HG03575 (cell line): ENCODE data around the gene PLXDC2.

Source experiments
- ATAC-seq: cut with Tn5 transposase; IDR thresholded peaks from one replicate; pipeline ENCODE4 v1.9.1; 2021; ENCODE audit not compliant: unreplicated experiment, insufficient number of reproducible peaks, low FRiP score; ENCODE audit errors: extremely low read depth

PLXDC2 gene

GRCh38 chr10:19845503-19846368, 29.5 kb downstream of the PLXDC2 start:
- ATAC-seq: no peak

GRCh38 chr10:19847321-19847720, 31.1 kb downstream of the PLXDC2 start:
- no peak for ATAC-seq

- ATAC-seq: no peak
These were observed 32.2 kb downstream of the PLXDC2 start for GRCh38 chr10:19848226-19848985.

- ATAC-seq: no peak
These were observed 37.6 kb downstream of the PLXDC2 start for GRCh38 chr10:19853831-19854230.

GRCh38 chr10:19857876-19858275, 41.6 kb downstream of the PLXDC2 start:
- no peak for ATAC-seq

- ATAC-seq: no peak
These were observed 43.9 kb downstream of the PLXDC2 start for GRCh38 chr10:19860107-19860506.

GRCh38 chr10:19862811-19863515, 46.7 kb downstream of the PLXDC2 start:
- no peak for ATAC-seq

- ATAC-seq: no peak
These were observed 49.4 kb downstream of the PLXDC2 start for GRCh38 chr10:19865676-19866075.

- ATAC-seq: no peak
These were observed 53.1 kb downstream of the PLXDC2 start for GRCh38 chr10:19869370-19869769.

GRCh38 chr10:19872504-19873271, 56.5 kb downstream of the PLXDC2 start:
- ATAC-seq: no peak

GRCh38 chr10:19874190-19874589, 58.0 kb downstream of the PLXDC2 start:
- no peak for ATAC-seq

GRCh38 chr10:19874791-19875190, 58.6 kb downstream of the PLXDC2 start:
- ATAC-seq: no peak

- no peak for ATAC-seq
These were observed 60.3 kb downstream of the PLXDC2 start for GRCh38 chr10:19876570-19876969.

- no peak for ATAC-seq
These were observed 61.4 kb downstream of the PLXDC2 start for GRCh38 chr10:19877466-19878255.

- no peak for ATAC-seq
These were observed 66.4 kb downstream of the PLXDC2 start for GRCh38 chr10:19882621-19883020.

GRCh38 chr10:19888061-19888660, 71.9 kb downstream of the PLXDC2 start:
- ATAC-seq: no peak

GRCh38 chr10:19889256-19889655, 73.0 kb downstream of the PLXDC2 start:
- ATAC-seq: no peak

GRCh38 chr10:19891429-19891828, 75.2 kb downstream of the PLXDC2 start:
- no peak for ATAC-seq
